HepG2 (cell line): ENCODE measurements around the gene NBEA. TPM values are rescaled to one million over a fixed set of nuclear protein-coding genes. Genes with fewer than 3 reads are reported as not detected.

Experiments
- ATAC-seq: fragments of 200-7000 bp; cut with Tn5 transposase; 3 replicates; pipeline ENCODE4 v1.9.1; 2020; ENCODE audit warnings: mild to moderate bottlenecking, moderate library complexity
- BruUV-seq: library from RNA; stranded (reverse); fragments of 400-500 nt; replicated peaks from 2 replicates; lab custom pipeline; 2021; lab: Mats Ljungman, UMichigan
- CTCF ChIA-PET: fragments of 300-600 bp; formaldehyde crosslinking; extraction: SDS; loops from one replicate; lab custom pipeline; 2021; ENCODE audit warnings: low total read pairs, inconsistent platforms, low intra/inter-chr PET ratio; lab: Yijun Ruan, JAX
- POLR2A ChIA-PET: fragments of 350-600 bp; sonication (Branson Sonifier 250); formaldehyde crosslinking; loops from one replicate; lab custom pipeline; 2020; ENCODE audit warnings: antibody characterized with exemption, inconsistent platforms; lab: Yijun Ruan, JAX
- DNase-seq: peaks from one replicate; pipeline ENCODE4 v3.0.0-alpha.2; 2015; ENCODE audit warnings: low spot score
- FAIRE-seq: peaks from 3 replicates; lab custom pipeline; 2011; peaks lifted over from hg19 to GRCh38; lab: Jason Lieb, UNC
- H2AFZ ChIP-seq: one replicate; pipeline ENCODE4 v1.6.1; 2011; ENCODE audit warnings: low read length, inconsistent platforms
- H3K27ac ChIP-seq: fragments of 300-600 bp; 3 replicates; pipeline ENCODE4 v1.8.0; 2011; ENCODE audit warnings: mixed run types, mild to moderate bottlenecking, mixed read lengths, low read length, inconsistent platforms; ENCODE audit not compliant: insufficient read depth; ENCODE audit errors: extremely low read length
- H3K27me3 ChIP-seq, 2 experiments: fragments of 200-600 bp in 1 of 2; 2 replicates in 1 of 2; 3 replicates in 1 of 2; pipeline versions ENCODE4 v1.6.0 to v1.8.0; 2011; ENCODE audit warnings: low read length in 2 of 2, mild to moderate bottlenecking in 2 of 2, moderate library complexity in 2 of 2, inconsistent platforms in 1 of 2; ENCODE audit not compliant: insufficient read depth in 2 of 2, control insufficient read depth in 1 of 2
- H3K36me3 ChIP-seq, 2 experiments: fragments of 200-600 bp in 1 of 2; replicated peaks in 1 of 2; 2 replicates in 1 of 2; 3 replicates in 1 of 2; pipeline versions ENCODE4 v1.5.1 to v1.8.0; 2011; ENCODE audit warnings: low read length in 2 of 2, inconsistent platforms in 1 of 2; ENCODE audit not compliant: insufficient read depth in 2 of 2, control insufficient read depth in 1 of 2
- H3K4me1 ChIP-seq: 2 replicates; pipeline ENCODE4 v1.5.1; 2012; ENCODE audit warnings: low read length, inconsistent platforms; ENCODE audit not compliant: insufficient read depth
- H3K4me2 ChIP-seq: 2 replicates; pipeline ENCODE4 v1.6.0; 2011; ENCODE audit warnings: low read depth, low read length, inconsistent platforms
- H3K4me3 ChIP-seq, 3 experiments: fragments of 200-600 bp in 1 of 3; sonication (generic), shearing (Covaris generic) in 1 of 3; replicated peaks in 1 of 3; 2 replicates each; pipeline ENCODE4 v1.5.1; 2011 to 2016; ENCODE audit warnings: low read length in 3 of 3, inconsistent platforms in 2 of 3, low read depth in 2 of 3, mild to moderate bottlenecking in 2 of 3, control low read depth in 1 of 3, mixed read lengths in 1 of 3; ENCODE audit not compliant: insufficient read depth in 1 of 3
- H3K79me2 ChIP-seq: one replicate; pipeline ENCODE4 v1.6.1; 2011; ENCODE audit warnings: low read length, inconsistent platforms; ENCODE audit not compliant: insufficient read depth
- H3K9ac ChIP-seq: 2 replicates; pipeline ENCODE4 v1.6.0; 2011; ENCODE audit warnings: mild to moderate bottlenecking, low read depth, low read length, inconsistent platforms; ENCODE audit not compliant: insufficient read depth
- H3K9me3 ChIP-seq: 2 replicates; pipeline ENCODE4 v1.5.1; 2012; ENCODE audit warnings: mild to moderate bottlenecking, low read length
- H4K20me1 ChIP-seq: 2 replicates; pipeline ENCODE4 v1.6.0; 2011; ENCODE audit warnings: inconsistent platforms, mild to moderate bottlenecking, low read length, moderate library complexity; ENCODE audit not compliant: insufficient read depth
- AKAP8 ChIP-seq: sonication (generic); formaldehyde crosslinking; IDR thresholded peaks from 2 replicates; pipeline ENCODE4 v1.5.1; 2020; ENCODE audit warnings: mild to moderate bottlenecking, missing genetic modification reagents
- CBX2 ChIP-seq, 2 experiments: fragments of 200-600 bp in 1 of 2; sonication (generic); formaldehyde crosslinking in 1 of 2; IDR thresholded peaks; 2 replicates each; pipeline versions ENCODE4 v1.7.0 to v1.8.1; 2018 to 2022; ENCODE audit warnings: low read depth in 2 of 2, low read length in 1 of 2, mild to moderate bottlenecking in 1 of 2, missing genetic modification reagents in 1 of 2
- GATAD1 ChIP-seq: IDR thresholded peaks from 2 replicates; pipeline ENCODE4 v1.6.1; 2016; ENCODE audit warnings: missing genetic modification reagents, missing compliant biosample characterization
- MAFG ChIP-seq: sonication (generic); formaldehyde crosslinking; IDR thresholded peaks from 2 replicates; pipeline ENCODE4 v1.5.1; 2020; ENCODE audit warnings: mild to moderate bottlenecking, missing genetic modification reagents
- NCOA5 ChIP-seq: sonication (generic); formaldehyde crosslinking; IDR thresholded peaks from 2 replicates; pipeline ENCODE4 v1.4.0; 2020; ENCODE audit warnings: missing genetic modification reagents
- NR3C1 ChIP-seq: sonication (generic); formaldehyde crosslinking; IDR thresholded peaks from 2 replicates; pipeline ENCODE4 v1.4.0; 2020; ENCODE audit warnings: missing genetic modification reagents
- SAFB2 ChIP-seq: sonication (generic); formaldehyde crosslinking; IDR thresholded peaks from 2 replicates; pipeline ENCODE4 v1.5.1; 2020; ENCODE audit warnings: missing genetic modification reagents, low read depth, mild to moderate bottlenecking, borderline replicate concordance
- SCMH1 ChIP-seq: sonication (generic); formaldehyde crosslinking; IDR thresholded peaks from 2 replicates; pipeline ENCODE4 v1.9.0; 2021; ENCODE audit warnings: missing genetic modification reagents, mild to moderate bottlenecking, borderline replicate concordance
- ZNF207 ChIP-seq: fragments of 450-650 bp; IDR thresholded peaks from 2 replicates; pipeline ENCODE4 v1.6.1; 2016; ENCODE audit warnings: antibody characterized with exemption, borderline replicate concordance
- ZNF263 ChIP-seq: sonication (generic); formaldehyde crosslinking; IDR thresholded peaks from 2 replicates; pipeline ENCODE4 v1.4.0; 2020; ENCODE audit warnings: missing genetic modification reagents
- ZNF788 ChIP-seq: sonication (generic); formaldehyde crosslinking; IDR thresholded peaks from 2 replicates; pipeline ENCODE4 v1.5.0; 2020; ENCODE audit warnings: mild to moderate bottlenecking, missing genetic modification reagents, borderline replicate concordance
- WGBS: methylation state at CpG from one replicate; pipeline ENCODE4 v1.1.6; 2017; ENCODE audit warnings: low lambda C conversion rate; 5-methylcytosine and 5-hydroxymethylcytosine counted together
- in situ Hi-C: cut with HindIII; loops from 2 replicates; pipeline ENCODE4 v1.10.0; 2017; ENCODE audit warnings: low pct_unique_long_range_greater_than_20kb; ENCODE audit not compliant: extremely low pct_ligation_motif_present
- intact Hi-C: fragments of 100-400 bp; cut with micrococcal nuclease; formaldehyde crosslinking; loops from one replicate; pipeline ENCODE4 v1.10.0; 2022; ENCODE audit not compliant: unreplicated experiment
- polyA plus RNA-seq, 8 experiments: library from polyadenylated mRNA; depleted of rRNA in 3 of 8; stranded (reverse) in 7 of 8; unstranded in 1 of 8; fragments of >200 nt; fragmentation: Illumina TruSeq in 4 of 8; extraction: Trizol in 4 of 8; gene quantifications; 2 replicates each; pipeline versions ENCODE4 v1.2.1 to v1.2.3, GENCODE V29; 2011 to 2016; ENCODE audit warnings: low read depth in 4 of 8, missing spikeins in 1 of 8, mixed read lengths in 1 of 8; ENCODE audit not compliant: insufficient read depth in 1 of 8
- total RNA-seq, 5 experiments: library from RNA; depleted of rRNA; stranded (reverse); fragments of >200 nt; fragmentation: Illumina TruSeq; extraction: Trizol; gene quantifications; 2 replicates each; pipeline ENCODE4 v1.2.3, GENCODE V29; 2016; ENCODE audit warnings: low read depth in 1 of 5
- TF ChIP-seq, protein P1 (sequence below): sonication (generic); formaldehyde crosslinking; IDR thresholded peaks from 2 replicates; pipeline ENCODE4 v1.8.1; 2023; ENCODE audit warnings: mild to moderate bottlenecking, moderate library complexity, missing genetic modification reagents
- TF ChIP-seq, protein P2 (sequence below): sonication (generic); formaldehyde crosslinking; IDR thresholded peaks from 2 replicates; pipeline ENCODE4 v1.4.0; 2020; ENCODE audit warnings: mild to moderate bottlenecking, missing genetic modification reagents
- TF ChIP-seq, protein P3 (sequence below): sonication (generic); formaldehyde crosslinking; conservative IDR thresholded peaks from 2 replicates; pipeline ENCODE4 v1.5.0; 2020; ENCODE audit warnings: missing genetic modification reagents
- TF ChIP-seq, protein P4 (sequence below): sonication (generic); formaldehyde crosslinking; IDR thresholded peaks from 2 replicates; pipeline ENCODE4 v1.5.1; 2020; ENCODE audit warnings: missing genetic modification reagents, mild to moderate bottlenecking, borderline replicate concordance

NBEA gene
- total and polyA plus RNA-seq, 2 of the 13 experiments (the other 11 are each of a cell fraction or from before 2014, with no cell fraction given) = 2.7 to 2.8 TPM

DNA sequence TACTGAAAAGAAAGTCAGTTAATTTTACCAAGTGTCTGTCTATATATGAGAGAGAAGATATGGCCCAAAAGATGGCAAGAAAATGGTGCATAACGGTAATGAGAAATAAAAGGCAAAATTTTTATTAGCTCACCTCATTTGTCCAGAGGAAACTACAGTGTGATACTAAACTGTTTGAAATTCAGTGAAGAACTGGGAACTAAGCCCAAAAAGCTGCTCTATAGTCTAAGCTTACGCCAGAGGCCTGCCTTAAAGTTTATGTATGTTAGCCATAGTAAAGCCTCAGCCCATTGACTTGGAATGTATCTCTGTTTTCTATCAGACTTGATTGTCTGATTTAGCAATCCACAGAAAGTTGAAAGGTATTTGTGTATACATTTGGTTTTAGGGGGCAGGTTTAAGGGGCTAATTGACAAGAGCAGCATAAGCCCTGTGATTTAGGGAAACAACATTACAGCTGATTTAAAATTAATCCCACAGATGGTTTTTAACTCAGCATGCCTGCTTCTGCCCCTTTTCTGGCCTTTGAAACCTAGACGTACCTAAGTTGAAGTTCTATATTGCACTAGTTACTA, 625.4 kb downstream of the NBEA start:
- POLR2A ChIA-PET = no interaction called here
- BruUV-seq = no TSS peak
- Histone ChIP-seq H2AFZ (no peak overlapping the region), H3K27ac (no peak overlapping the region), H3K4me2 (no peak overlapping the region), H3K36me3 (no peaks in the 10 kb centered on the region), H3K79me2 (no peaks in the 10 kb centered on the region), H4K20me1 (no peaks in the 10 kb centered on the region), H3K27me3 (no peaks in the 10 kb centered on the region), H3K4me3 (no peak overlapping the region), H3K9me3 (no peaks in the 10 kb centered on the region), H3K9ac (no peak overlapping the region), H3K4me1 (no peaks in the 10 kb centered on the region)
- DNase-seq (no peak), ATAC-seq (no peak), FAIRE-seq (no peak)
- in situ Hi-C loops = no loop called here
- WGBS = 85% methylated on average over 3 of the region's 3 CpGs
- TF ChIP-seq SCMH1 (CRISPR knock-in tag) (no peak), GATAD1 (CRISPR knock-in tag) (no peak), NCOA5 (CRISPR knock-in tag) (no peak), ZNF263 (CRISPR knock-in tag) (no peak), SAFB2 (CRISPR knock-in tag) (no peak), CBX2 (IDR thresholded peaks at IDR 0.05; ENCODE audit: low read depth, low read length) (no peak), CBX2 (CRISPR knock-in tag; IDR thresholded peaks at IDR 0.05; ENCODE audit: low read depth) (no peak), ZNF788 (CRISPR knock-in tag) (no peak), NR3C1 (CRISPR knock-in tag) (no peak), ZNF207 (no peak), AKAP8 (CRISPR knock-in tag) (no peak), MAFG (CRISPR knock-in tag) (no peak)
- TF ChIP-seq, protein P1, sequence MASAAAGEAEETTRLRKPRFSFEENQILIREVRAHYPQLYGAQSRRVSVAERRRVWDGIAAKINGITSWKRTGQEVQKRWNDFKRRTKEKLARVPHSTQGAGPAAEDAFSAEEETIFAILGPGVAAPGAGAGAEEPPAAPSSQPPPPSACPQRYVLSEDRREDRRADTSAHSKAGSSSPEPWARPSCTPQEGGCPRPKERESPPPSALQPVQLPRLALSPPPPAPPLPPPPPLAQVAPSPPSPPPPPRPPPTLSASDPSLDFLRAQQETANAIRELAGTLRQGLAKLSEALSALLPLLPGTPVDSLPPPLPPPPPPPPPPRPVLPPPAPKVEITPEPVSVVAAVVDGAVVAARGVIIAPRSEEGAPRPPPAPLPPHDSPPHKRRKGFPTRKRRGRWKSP (CRISPR knock-in tag) = no peak
- TF ChIP-seq, protein P2, sequence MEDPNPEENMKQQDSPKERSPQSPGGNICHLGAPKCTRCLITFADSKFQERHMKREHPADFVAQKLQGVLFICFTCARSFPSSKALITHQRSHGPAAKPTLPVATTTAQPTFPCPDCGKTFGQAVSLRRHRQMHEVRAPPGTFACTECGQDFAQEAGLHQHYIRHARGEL (CRISPR knock-in tag) = no peak
- TF ChIP-seq, protein P3, sequence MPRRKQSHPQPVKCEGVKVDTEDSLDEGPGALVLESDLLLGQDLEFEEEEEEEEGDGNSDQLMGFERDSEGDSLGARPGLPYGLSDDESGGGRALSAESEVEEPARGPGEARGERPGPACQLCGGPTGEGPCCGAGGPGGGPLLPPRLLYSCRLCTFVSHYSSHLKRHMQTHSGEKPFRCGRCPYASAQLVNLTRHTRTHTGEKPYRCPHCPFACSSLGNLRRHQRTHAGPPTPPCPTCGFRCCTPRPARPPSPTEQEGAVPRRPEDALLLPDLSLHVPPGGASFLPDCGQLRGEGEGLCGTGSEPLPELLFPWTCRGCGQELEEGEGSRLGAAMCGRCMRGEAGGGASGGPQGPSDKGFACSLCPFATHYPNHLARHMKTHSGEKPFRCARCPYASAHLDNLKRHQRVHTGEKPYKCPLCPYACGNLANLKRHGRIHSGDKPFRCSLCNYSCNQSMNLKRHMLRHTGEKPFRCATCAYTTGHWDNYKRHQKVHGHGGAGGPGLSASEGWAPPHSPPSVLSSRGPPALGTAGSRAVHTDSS = no peak
- TF ChIP-seq, protein P4, sequence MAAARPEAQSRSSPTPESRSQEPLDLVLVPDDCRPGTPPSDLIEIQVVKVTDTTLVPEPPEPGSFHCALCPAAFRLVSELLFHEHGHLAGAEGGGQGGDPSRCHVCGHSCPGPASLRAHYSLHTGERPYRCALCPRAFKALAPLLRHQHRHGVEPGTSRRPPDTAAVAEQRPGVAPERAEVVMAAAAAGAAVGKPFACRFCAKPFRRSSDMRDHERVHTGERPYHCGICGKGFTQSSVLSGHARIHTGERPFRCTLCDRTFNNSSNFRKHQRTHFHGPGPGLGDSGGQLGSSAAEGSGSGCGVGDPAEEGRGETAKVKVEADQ (CRISPR knock-in tag) = no peak
- CTCF ChIA-PET = no interaction called here
- intact Hi-C loops = no loop called here
